ENCODE data around the gene AQP1.

GRCh38 chr7:30920021-30920583, 8.4 kb downstream of the AQP1 start:
- no peak for TF ChIP-seq POLR2A (IDR thresholded peaks at IDR 0.05)
- TF ChIP-seq CTCF (IDR thresholded peaks at IDR 0.05) = no peak
